GM19043 (cell line): Measurements from ENCODE around the gene TFDP1.
"Not testable (repeated sequence)": the region's sequence is repeated elsewhere in the genome, so short reads cannot be mapped to it uniquely, and the experiment has no call there.

Experiments used
- ATAC-seq: cut with Tn5 transposase; IDR thresholded peaks from one replicate; pipeline ENCODE4 v1.9.1; 2021; ENCODE audit warnings: low read depth; ENCODE audit not compliant: unreplicated experiment

TFDP1 gene

DNA sequence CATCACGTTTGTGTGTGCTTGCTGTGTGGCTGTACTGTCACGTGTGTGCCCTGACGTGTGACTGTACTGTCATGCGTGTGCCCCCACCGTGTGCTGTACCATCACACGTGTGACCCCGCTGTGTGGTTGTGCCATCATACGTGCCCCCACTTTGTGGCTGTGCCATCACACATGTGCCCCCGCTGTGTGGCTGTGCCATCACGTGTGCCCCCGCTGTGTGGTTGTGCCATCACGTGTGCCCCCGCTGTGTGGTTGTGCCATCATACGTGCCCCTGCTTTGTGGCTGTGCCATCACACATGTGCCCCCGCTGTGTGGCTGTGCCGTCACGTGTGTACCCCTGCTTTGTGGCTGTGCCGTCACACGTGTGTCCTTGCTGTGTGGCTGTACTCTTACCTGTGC, 25.7 kb downstream of the TFDP1 start:
- ATAC-seq: no peak

DNA sequence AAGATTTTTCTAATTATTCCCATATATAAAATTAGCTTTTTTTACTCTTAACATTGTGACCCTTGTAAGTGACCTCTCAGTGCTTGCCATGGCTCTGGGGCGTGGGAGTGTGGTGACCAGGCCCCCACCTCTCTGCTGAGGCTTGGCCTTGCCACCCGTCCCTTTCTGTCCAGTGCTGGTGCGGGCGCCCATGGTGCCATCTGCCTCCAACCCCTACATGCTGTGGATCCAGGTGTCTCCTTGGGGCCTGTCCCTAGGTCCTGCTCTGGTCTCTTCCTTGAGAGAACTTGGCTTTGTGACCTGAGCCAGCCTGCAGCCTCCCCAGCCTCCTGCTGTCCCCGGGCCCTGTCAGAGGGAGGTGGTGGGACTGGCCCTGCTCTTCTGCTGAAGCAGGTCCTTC, 27.4 kb downstream of the TFDP1 start:
- no peak for ATAC-seq

DNA sequence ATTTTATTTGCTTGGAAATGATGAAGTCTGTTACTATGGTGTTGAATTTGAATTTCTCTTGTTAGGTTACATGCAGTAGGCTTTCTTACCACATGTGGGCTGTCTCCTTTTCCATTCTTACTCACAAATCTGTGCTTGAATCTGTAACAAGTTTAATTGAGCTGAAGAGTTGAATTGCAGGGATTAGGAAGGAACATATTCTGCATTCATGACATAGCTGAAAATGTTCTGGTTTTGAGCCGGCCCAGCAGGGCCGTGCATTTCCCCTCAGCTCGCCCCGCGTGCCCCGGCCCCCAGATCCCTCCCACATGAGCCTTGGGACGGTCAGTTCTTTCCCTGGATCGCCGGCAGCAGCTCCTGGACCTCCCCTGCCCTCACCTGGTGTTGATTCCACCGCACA, 28.1 kb downstream of the TFDP1 start:
- ATAC-seq: no peak

GRCh38 chr13:113613789-113614379, 29.3 kb downstream of the TFDP1 start:
- ATAC-seq: no peak

- no peak for ATAC-seq
Measured at GRCh38 chr13:113616281-113616906, 31.8 kb downstream of the TFDP1 start.

- no peak for ATAC-seq
Measured at GRCh38 chr13:113616991-113617749, 32.6 kb downstream of the TFDP1 start.

GRCh38 chr13:113617961-113618360, 33.4 kb downstream of the TFDP1 start:
- ATAC-seq: no peak

GRCh38 chr13:113618455-113618854, 33.9 kb downstream of the TFDP1 start:
- no peak for ATAC-seq

DNA sequence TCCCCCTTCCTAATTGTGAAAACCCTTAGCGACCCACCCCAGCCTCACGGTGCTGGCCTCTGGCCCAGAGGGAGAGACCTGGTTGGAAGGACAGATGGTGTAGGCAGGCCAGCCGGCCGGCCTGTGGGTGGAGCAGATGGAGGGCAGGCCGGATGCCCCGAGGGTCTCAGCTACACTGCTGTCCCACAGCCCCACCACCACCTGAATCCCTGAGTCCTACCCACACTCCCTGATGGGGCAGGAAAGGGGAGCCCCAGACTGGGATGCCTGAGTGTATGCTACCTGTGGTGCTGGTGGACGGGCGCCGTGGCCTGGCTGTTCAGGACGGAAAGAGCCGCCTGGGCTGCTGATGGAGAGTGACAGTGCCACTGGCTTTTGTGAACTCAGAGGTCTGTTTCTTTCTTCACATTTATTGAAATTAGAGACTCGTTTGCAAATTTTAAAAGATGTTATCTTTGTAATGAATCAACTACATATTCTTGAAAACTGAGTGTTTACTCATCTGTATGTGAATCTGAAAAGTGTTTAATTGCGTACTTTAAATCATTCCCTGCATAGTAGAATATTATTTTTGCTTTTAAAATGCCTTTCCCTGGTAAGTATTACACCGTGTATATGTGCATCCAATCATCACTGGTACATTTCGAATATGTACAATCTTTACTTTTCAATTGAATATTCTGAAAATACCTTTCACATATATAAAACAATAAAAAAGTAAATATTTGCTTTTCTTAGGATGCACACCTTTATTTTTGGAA, 35.7 kb downstream of the TFDP1 start:
- ATAC-seq: no peak

DNA sequence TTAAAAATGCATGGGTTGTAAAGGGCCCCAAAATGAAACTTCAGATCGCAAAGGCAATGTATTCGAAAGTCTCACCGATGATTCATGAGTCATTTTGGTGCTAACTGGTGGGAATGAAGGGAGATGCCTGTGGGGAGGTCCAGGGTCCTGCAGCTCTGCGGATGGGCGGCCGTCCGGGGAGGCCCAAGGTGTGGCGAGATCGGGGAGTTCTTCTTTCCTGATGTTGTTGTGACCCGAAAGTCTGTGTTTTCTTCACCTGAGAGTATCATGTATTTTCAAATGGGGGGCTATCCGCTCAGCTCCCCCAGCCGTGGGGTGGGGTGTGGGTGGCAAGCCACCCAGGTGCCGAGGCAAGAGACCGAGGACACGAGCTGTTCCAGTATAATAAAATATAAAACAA, 36.5 kb downstream of the TFDP1 start:
- ATAC-seq: no peak

- ATAC-seq: not testable (repeated sequence)
Measured at GRCh38 chr13:113621498-113621897, 36.9 kb downstream of the TFDP1 start.

GRCh38 chr13:113621986-113622550, 37.5 kb downstream of the TFDP1 start:
- ATAC-seq: not testable (repeated sequence)

- no peak for ATAC-seq
Measured at GRCh38 chr13:113622791-113623490, 38.4 kb downstream of the TFDP1 start.

GRCh38 chr13:113623491-113624234, 39.1 kb downstream of the TFDP1 start:
- no peak for ATAC-seq

- ATAC-seq: no peak
Measured at GRCh38 chr13:113624235-113624587, 39.7 kb downstream of the TFDP1 start.

DNA sequence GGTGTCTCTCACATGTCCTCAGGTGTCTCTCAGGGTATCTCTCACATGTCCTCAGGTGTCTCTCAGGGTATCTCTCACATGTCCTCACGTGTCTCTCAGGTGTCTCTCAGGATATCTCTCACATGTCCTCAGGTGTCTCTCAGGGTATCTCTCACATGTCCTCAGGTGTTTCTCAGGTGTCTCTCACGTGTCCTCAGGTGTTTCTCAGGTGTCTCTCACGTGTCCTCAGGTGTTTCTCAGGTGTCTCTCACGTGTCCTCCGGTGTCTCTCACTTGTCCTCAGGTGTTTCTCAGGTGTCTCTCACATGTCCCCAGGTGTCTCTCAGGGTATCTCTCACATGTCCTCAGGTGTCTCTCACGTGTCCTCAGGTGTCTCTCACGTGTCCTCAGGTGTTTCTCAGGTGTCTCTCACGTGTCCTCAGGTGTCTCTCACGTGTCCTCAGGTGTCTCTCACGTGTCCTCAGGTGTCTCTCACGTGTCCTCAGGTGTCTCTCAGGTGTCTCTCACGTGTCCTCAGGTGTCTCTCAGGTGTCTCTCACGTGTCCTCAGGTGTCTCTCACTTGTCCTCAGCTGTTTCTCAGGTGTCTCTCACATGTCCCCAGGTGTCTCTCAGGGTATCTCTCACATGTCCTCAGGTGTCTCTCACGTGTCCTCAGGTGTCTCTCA, 40.2 kb downstream of the TFDP1 start:
- not testable (repeated sequence) for ATAC-seq

DNA sequence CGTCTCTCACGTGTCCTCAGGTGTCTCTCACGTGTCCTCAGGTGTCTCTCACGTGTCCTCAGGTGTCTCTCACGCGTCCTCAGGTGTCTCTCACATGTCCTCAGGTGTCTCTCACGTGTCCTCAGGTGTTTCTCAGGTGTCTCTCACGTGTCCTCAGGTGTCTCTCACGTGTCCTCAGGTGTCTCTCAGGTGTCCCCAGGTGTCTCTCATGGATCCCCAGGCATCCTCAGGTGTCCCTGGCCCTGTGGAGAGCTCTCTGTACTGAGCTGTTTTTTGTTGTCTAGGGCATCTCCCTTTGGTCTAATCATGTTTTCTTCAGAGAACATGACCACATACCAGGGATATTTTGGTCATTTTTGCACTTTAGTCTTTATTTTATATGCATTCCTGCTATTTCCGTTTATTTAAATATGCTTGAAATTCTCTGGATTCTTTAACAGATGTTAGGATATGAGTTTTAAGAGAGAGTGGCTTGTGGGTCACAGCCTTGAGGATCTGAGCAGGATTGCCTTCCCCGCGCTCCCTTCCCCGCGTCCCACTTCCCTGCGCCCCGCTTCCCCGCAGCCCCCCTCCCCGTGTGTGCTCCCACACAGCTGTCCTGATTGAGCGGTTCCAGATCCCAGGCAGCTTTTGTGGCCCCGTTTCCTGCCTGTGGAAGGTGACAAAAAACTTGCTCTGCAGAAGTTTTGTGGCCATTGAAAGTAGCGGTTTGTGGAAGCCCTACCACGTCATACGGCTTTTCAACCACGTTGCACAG, 41.6 kb downstream of the TFDP1 start:
- ATAC-seq: no peak

DNA sequence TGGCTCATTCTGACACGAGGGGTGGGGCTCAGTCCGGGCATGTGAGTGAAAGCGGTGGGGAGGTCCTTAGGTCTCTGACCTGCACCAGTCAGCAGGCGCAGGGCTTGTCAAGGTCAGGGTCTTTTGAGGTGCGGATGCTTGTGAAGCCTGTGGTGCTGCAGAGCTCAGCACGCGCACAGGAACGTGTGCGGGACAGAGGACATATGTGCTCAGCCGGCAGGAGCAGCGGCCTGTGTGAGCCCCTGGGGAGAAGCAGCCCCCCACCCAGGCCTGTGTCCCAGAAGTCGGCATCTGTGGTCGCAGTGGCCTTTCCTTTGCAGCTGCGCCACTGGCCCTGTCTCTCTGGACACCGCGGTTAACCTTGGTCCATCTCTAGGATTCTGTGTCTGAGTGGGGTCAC, 42.6 kb downstream of the TFDP1 start:
- ATAC-seq: no peak
